Suprapubic skin (tissue), 4 donors: ENCODE data around the gene CYSRT1.

ENCODE experiments used
- EP300 ChIP-seq: sonication (generic); formaldehyde crosslinking; IDR thresholded peaks from one replicate; pipeline ENCODE4 v1.6.1; 2017; ENCODE audit warnings: antibody characterized with exemption
- POLR2A ChIP-seq, 2 donors: fragments of 450-650 bp; IDR thresholded peaks; one replicate each; pipeline ENCODE4 v1.6.1; 2017; ENCODE audit warnings: antibody characterized with exemption in 2 of 2, mild to moderate bottlenecking in 2 of 2, moderate library complexity in 2 of 2
- POLR2AphosphoS5 ChIP-seq, 3 donors: sonication (generic); formaldehyde crosslinking; IDR thresholded peaks; one replicate each; pipeline ENCODE4 v1.6.1; 2017; ENCODE audit warnings: antibody characterized with exemption in 3 of 3
- TF ChIP-seq, protein P1 (sequence below), 2 donors: fragments of 200-600 bp in 1 of 2; fragments of 450-650 bp in 1 of 2; sonication (generic) in 1 of 2; IDR thresholded peaks; one replicate each; pipeline ENCODE4 v1.5.1; 2016 to 2019; ENCODE audit warnings: antibody characterized with exemption in 2 of 2, mild to moderate bottlenecking in 1 of 2, moderate library complexity in 1 of 2

GRCh38 chr9:137226338-137227053 is 1.5 kb downstream of the CYSRT1 start:
- TF ChIP-seq POLR2AphosphoS5 (IDR thresholded peaks at IDR 0.05), result no peak
- TF ChIP-seq, protein P1, sequence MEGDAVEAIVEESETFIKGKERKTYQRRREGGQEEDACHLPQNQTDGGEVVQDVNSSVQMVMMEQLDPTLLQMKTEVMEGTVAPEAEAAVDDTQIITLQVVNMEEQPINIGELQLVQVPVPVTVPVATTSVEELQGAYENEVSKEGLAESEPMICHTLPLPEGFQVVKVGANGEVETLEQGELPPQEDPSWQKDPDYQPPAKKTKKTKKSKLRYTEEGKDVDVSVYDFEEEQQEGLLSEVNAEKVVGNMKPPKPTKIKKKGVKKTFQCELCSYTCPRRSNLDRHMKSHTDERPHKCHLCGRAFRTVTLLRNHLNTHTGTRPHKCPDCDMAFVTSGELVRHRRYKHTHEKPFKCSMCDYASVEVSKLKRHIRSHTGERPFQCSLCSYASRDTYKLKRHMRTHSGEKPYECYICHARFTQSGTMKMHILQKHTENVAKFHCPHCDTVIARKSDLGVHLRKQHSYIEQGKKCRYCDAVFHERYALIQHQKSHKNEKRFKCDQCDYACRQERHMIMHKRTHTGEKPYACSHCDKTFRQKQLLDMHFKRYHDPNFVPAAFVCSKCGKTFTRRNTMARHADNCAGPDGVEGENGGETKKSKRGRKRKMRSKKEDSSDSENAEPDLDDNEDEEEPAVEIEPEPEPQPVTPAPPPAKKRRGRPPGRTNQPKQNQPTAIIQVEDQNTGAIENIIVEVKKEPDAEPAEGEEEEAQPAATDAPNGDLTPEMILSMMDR (IDR thresholded peaks at IDR 0.05), result no peak
- no peak for TF ChIP-seq POLR2A (IDR thresholded peaks at IDR 0.05)
- no peak for TF ChIP-seq EP300
